DMS79 (cell line): ENCODE data around the gene MAD1L1.
A peak's percentile ranks its signal among the peaks of the same experiment; 100 is the strongest.
"Not testable (repeated sequence)": the region's sequence is repeated elsewhere in the genome, so short reads cannot be mapped to it uniquely, and the experiment has no call there.

Source experiments
- DNase-seq: peaks from one replicate; lab custom pipeline; 2025; lab: John Stamatoyannopoulos, UW

Gene MAD1L1

GRCh38 chr7:2232766-2233520, at the start of gene MAD1L1:
TSS of gene MAD1L1 (minus strand) at chr7:2232945. CDS start at chr7:2230133, 2,812 bp downstream.
- DNase-seq, result peak; percentile 54

GRCh38 chr7:2282185-2282751, 49.5 kb upstream of the MAD1L1 start:
- no peak for DNase-seq

GRCh38 chr7:2281541-2281940, 48.8 kb upstream of the MAD1L1 start:
- DNase-seq, result no peak

DNA sequence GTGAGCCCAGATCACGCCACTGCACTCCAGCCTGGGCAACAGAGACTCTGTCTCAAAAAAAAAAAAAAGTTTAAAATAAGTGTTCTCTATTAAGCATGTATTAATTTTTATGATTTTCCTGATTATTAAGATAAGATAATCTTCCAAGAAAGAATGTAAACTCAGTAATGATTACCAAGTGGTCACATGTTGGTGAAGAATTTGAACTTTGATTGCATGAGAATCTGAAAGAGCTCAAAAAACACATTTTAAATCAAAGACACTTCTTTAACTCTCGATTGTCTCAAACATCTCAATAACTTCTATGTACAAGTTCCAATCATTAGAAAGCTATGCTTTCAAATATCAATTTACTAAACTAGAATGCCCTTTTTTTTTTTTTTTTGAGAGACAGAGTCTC, 47.7 kb upstream of the MAD1L1 start:
- DNase-seq, result no peak

DNA sequence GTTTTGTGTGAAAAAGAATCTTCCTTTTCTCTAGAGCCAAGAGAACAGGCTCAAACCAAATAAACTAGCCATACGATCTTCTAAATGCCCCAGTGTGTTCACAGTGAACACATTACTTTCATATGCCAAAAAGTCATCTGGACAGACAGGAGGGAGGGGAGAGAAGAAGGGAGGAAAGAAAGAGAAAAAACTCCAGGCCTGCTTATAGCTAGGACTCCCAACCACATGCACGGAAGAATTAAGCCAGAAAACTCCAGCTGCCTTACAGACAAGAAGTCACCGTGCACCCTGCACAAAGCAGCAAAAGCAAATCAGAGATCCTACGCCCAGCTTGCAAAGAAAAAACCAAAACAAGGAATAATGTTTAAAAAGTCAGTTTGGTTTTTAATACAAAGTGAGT, 47.2 kb upstream of the MAD1L1 start:
- DNase-seq, result no peak

DNA sequence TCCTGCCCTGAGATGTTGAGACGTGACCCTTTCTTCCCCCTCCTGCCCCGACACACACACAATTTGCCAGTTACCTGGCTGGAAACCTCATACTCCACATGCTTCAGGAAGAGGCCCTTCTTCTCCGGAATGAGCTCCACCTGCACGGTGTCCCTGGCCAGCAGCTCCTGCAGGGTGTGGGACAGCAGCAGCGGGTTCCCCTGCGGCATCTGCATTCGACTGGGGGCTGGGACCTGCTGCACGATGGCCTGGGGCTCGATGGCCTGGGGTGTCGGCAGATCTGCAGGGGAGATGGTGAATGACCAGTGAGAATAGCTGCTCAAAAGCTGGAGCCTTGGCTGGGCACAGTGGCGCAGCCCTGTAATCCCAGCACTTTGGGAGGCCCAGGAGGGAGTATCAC, 45.3 kb upstream of the MAD1L1 start:
- no peak for DNase-seq

GRCh38 chr7:2276107-2276506, 43.4 kb upstream of the MAD1L1 start:
- no peak for DNase-seq

DNA sequence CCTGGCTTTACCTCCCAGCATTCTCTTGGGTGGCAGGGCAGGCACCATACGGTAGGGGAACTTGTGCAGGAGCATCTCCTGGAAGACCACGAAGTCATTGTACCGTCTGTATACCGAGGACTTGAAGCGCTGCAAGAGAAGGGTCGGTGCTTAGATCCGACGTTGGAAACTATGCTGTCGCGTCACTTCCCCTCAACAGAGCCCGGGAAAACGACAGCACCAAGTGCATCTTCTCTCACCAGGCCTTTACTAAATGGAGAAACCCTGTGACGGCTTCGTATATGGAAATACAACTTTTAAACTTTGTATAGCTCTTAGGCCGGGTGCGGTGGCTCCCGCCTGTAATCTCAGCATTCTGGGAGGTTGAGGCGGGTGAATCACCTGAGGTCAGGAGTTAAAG, 42.4 kb upstream of the MAD1L1 start:
- no peak for DNase-seq

GRCh38 chr7:2274666-2275065, 41.9 kb upstream of the MAD1L1 start:
- no peak for DNase-seq

DNA sequence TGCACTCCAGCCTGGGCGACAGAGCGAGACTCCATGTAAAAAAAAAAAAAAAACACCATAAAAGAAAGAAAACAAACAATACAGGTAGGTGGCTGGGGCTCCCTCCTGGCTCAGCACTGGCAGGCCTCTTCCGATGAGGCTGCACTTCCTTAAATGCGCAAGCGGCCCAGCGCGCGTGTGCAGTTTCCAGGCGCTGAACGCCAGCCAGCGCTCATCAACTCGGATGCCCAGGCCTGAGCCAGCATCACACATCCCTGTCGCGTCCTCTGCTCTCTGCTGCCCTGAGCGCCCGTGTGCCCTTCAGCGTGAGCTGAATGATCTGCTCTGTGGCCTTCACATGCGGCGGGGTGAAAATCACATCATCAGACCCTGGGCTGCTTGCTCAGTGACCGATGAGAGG, 41.1 kb upstream of the MAD1L1 start:
- no peak for DNase-seq

DNA sequence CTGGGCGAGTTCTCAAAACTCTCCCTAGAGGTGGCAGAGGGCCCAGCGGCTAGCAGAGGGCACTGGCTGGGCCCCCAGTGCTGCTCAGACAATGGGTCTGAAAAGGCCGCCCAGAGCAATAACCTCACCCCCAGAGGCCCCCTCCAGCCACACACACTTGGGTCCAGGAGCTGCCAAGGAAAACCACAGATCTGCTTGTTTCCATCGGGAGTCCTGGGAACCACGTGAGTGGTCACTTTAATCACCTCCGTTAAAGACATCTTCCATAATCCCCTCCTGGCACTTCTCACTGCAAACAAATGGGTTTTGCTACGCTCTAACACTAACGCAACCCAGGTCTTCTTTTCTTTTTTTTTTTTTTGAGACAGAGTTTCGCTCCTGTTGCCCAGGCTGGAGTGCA, 39.3 kb upstream of the MAD1L1 start:
- no peak for DNase-seq

- no peak for DNase-seq
These were observed 38.7 kb upstream of the MAD1L1 start for GRCh38 chr7:2271273-2272026.

GRCh38 chr7:2270495-2270894, 37.8 kb upstream of the MAD1L1 start:
- DNase-seq, result no peak

DNA sequence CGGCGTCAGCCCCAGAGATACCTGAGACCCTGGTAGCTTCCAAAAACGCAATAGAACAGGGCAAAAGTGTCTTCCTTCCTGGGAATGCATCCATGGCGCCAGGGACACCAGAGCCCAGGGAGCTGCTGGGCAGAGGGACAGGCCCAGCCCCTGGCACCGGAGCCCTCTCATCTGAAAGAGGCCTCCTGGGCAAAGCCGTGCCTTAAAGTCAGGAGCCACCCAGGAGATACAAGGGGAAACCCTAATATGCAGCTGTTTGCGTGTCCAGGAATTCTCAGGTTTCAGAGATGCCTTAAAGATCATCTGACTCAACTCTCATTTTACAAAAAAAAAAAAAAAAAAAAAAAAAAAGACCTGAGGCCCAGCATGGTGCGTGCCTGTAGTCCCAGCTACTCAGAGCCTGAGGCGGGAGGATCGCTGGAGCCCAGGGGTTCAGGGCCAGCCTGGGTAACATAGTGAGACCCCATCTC, 37.3 kb upstream of the MAD1L1 start:
- no peak for DNase-seq

GRCh38 chr7:2269089-2269990, 36.6 kb upstream of the MAD1L1 start:
- DNase-seq, result not testable (repeated sequence)

DNA sequence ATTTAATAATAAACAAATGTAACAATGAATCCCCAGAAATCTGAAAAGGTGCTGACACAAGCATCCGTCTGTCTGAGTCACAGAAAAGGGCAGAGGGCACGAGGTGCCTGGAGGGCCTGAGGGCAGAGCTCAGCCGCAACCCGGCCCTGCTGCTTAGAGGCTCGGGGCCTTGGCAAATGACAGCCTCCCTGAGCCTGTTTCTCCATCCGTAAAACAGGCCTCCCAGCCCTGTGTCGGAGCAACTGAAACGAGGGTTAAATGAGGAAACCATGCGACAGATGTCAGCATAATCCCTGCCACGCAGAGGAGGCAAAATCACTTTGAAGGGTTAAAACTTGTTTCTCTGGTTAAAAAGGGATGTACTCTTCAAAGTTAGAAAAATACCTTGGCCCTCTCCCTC, 34.2 kb upstream of the MAD1L1 start:
- DNase-seq, result no peak

- DNase-seq, result no peak
These were observed 31.4 kb upstream of the MAD1L1 start for GRCh38 chr7:2264158-2264557.

DNA sequence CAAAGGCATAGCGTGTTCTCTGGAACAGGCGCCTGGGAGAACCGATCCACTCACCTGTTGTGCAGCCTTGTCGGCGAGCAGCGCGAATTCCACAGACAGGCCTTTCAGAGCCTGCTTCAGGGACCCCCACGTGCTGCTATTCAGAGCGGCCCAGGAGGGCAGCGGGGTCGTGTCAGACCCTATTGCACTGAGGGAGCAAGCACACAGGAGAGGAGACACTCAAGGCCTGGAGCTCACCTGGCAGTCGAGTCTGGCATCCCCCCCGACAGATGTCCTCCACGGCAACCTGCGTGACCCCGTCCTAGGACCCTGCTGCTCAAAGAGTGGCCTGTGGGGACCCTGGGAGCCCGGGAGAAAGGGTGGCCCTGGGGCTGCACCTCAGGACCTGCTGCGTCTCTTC, 30.4 kb upstream of the MAD1L1 start:
- DNase-seq, result no peak

DNA sequence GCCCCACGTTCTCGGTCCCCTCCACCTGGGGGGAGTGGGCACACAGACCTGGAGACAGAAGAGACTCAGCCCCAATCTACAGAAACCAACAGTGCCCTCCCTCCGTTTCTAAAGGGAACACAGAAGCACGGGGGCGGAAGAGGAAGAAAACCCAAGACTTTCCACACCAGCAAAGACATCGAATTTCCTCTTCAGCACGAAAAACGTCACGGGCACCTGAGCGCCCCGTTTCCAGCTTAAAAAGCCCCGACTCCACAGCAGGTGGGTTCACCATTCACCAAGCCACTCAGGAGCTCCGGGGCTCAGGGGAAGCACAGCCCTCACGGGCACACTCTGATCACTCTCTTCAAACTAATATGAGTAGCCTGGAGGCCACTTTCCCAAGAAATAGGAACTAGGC, 28.9 kb upstream of the MAD1L1 start:
- no peak for DNase-seq

DNA sequence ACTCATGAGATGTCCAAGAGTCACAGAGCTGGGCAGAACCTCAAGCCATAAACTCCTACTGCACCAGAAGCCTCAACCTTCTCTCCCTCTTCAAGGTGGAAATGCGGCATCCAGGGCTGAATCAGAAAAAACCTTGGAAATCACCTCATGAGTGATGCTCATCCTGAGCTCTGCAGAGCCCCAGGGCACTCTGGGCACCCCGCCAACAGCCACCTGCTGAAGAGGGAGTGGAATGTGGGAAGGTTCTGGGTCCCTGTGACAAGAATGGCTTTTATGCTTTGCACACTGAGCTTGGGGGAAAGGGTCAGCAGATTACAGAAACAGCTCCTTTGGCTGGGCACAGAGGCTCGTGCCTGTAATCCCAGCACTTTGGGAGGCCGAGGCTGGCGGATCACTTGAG, 28.1 kb upstream of the MAD1L1 start:
- DNase-seq, result peak; percentile 80

DNA sequence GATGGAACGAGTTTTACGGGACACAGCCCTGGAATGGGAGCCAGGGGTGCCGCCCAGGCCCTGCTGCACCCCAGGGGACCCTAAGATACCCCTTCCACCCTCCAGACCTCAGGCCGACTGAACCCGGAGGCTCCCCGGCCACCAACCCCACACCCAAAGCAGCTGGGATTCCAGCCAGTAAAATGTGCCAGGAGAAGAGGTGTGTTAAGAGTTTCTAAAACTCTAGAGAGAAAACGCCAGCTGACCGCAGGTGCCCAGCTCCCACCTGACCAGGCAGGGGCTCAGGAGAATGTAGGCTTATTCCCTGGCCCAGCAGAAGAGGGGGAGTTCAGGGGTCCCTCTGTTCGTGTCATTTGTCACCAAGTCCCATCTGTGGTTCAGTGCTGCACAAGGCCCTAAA, 26.7 kb upstream of the MAD1L1 start:
- DNase-seq, result no peak
